ENCODE measurements around the gene RAB36. TPM values are rescaled to one million over a fixed set of nuclear protein-coding genes. Genes with fewer than 3 reads are reported as not detected.
A peak's percentile ranks its signal among the peaks of the same experiment; 100 is the strongest.
"Not testable (repeated sequence)": the region's sequence is repeated elsewhere in the genome, so short reads cannot be mapped to it uniquely, and the experiment has no call there.

The RAB36 gene
- total and polyA plus RNA-seq, 7 experiments from 2014 or later = 0.10 to 1.2 (median 0.40) TPM

GRCh38 chr22:23130697-23131096 lies 14.6 kb upstream of the RAB36 start:
- Histone ChIP-seq H3K27ac (ENCODE audit: low read depth, low read length) (no peak overlapping the region), H3K36me3 (ENCODE audit: control insufficient read depth in 2 of 3, insufficient read depth in 3 of 3, low read length in 3 of 3) (no peaks in the 10 kb centered on the region), H3K9me3 (ENCODE audit: control insufficient read depth in 2 of 3, low read length in 3 of 3) (no peaks in the 10 kb centered on the region), H3K4me1 (ENCODE audit: control insufficient read depth in 2 of 2, insufficient read depth in 2 of 2, low read length in 2 of 2) (peaks cover 0 to 9% of the 10 kb centered on the region in 2 donors), H3K27me3 (ENCODE audit: control insufficient read depth in 2 of 2, insufficient read depth in 2 of 2, low read length in 2 of 2) (no peaks in the 10 kb centered on the region), H3K4me3 (ENCODE audit: low read length) (no peak overlapping the region)
- no peaks in the 10 kb centered on the region for H3K36me3 Mint-ChIP-seq
- peaks cover 0 to 5% (median 0%) of the 10 kb centered on the region in 7 donors for H3K4me1 Mint-ChIP-seq
- DNase-seq = no peak
- H3K27me3 Mint-ChIP-seq = peaks cover 0 to 10% (median 0%) of the 10 kb centered on the region in 5 donors
- CTCF ChIA-PET = interaction anchor here (1.8 to 8.3 kb wide), 2 partner anchors 11 to 171 kb away, joined by 8 to 147 read pairs; no protein-coding TSS in a partner anchor
- POLR2A ChIA-PET = interaction anchor here (1.3 kb wide), 1 partner anchor 11 kb away, joined by 4 read pairs; no protein-coding TSS in a partner anchor
- ATAC-seq = no peak
- peak overlapping the region in 2 of 9 donors; percentile 67 to 70 for H3K27ac Mint-ChIP-seq
- no peak overlapping the region for H3K4me3 Mint-ChIP-seq
- no peaks in the 10 kb centered on the region for H3K9me3 Mint-ChIP-seq
- intact Hi-C loops (cut with micrococcal nuclease) = no loop called here

- intact Hi-C loops (cut with micrococcal nuclease) = no loop called here
- Mint-ChIP-seq H3K4me1 (peaks cover 0 to 7% (median 4%) of the 10 kb centered on the region in 7 donors), H3K9me3 (no peaks in the 10 kb centered on the region), H3K27ac (no peak overlapping the region), H3K36me3 (no peaks in the 10 kb centered on the region), H3K4me3 (no peak overlapping the region), H3K27me3 (peaks cover 0 to 10% (median 0%) of the 10 kb centered on the region in 5 donors)
- ChIA-PET CTCF (interaction anchor here (0.7 to 8.3 kb wide), 5 partner anchors 12 to 381 kb away, joined by 3 to 147 read pairs (median 3); no protein-coding TSS in a partner anchor), POLR2A (interaction anchor here (1.3 kb wide), 1 partner anchor 12 kb away, joined by 4 read pairs; no protein-coding TSS in a partner anchor)
- DNase-seq (no peak), ATAC-seq (no peak)
- Histone ChIP-seq H3K4me3 (ENCODE audit: low read length) (no peak overlapping the region), H3K9me3 (ENCODE audit: control insufficient read depth in 2 of 3, low read length in 3 of 3) (no peaks in the 10 kb centered on the region), H3K27ac (ENCODE audit: low read depth, low read length) (no peak overlapping the region), H3K36me3 (ENCODE audit: control insufficient read depth in 2 of 3, insufficient read depth in 3 of 3, low read length in 3 of 3) (no peaks in the 10 kb centered on the region), H3K4me1 (ENCODE audit: control insufficient read depth in 2 of 2, insufficient read depth in 2 of 2, low read length in 2 of 2) (peaks cover 10 to 20% of the 10 kb centered on the region in 2 donors), H3K27me3 (ENCODE audit: control insufficient read depth in 2 of 2, insufficient read depth in 2 of 2, low read length in 2 of 2) (no peaks in the 10 kb centered on the region)
Observed at GRCh38 chr22:23131931-23132330, 13.3 kb upstream of the RAB36 start.

GRCh38 chr22:23132376-23133091 lies 12.7 kb upstream of the RAB36 start:
- Histone ChIP-seq H3K27me3 (ENCODE audit: control insufficient read depth in 2 of 2, insufficient read depth in 2 of 2, low read length in 2 of 2) (no peaks in the 10 kb centered on the region), H3K9me3 (ENCODE audit: control insufficient read depth in 2 of 3, low read length in 3 of 3) (no peaks in the 10 kb centered on the region), H3K4me1 (ENCODE audit: control insufficient read depth in 2 of 2, insufficient read depth in 2 of 2, low read length in 2 of 2) (peaks cover 16 to 26% of the 10 kb centered on the region in 2 donors), H3K36me3 (ENCODE audit: control insufficient read depth in 2 of 3, insufficient read depth in 3 of 3, low read length in 3 of 3) (no peaks in the 10 kb centered on the region), H3K4me3 (ENCODE audit: low read length) (no peak overlapping the region), H3K27ac (ENCODE audit: low read depth, low read length) (no peak overlapping the region)
- H3K4me3 Mint-ChIP-seq = no peak overlapping the region
- POLR2A ChIA-PET = interaction anchor here (0.7 kb wide), 1 partner anchor 758 kb away, joined by 4 read pairs; no protein-coding TSS in a partner anchor
- peaks cover 0 to 10% (median 0%) of the 10 kb centered on the region in 5 donors for H3K27me3 Mint-ChIP-seq
- no peaks in the 10 kb centered on the region for H3K9me3 Mint-ChIP-seq
- DNase-seq (no peak), ATAC-seq (no peak)
- intact Hi-C loops (cut with micrococcal nuclease) = no loop called here
- peak overlapping the region in 1 of 9 donors; percentile 20 for H3K27ac Mint-ChIP-seq
- H3K36me3 Mint-ChIP-seq = no peaks in the 10 kb centered on the region
- peaks cover 0 to 13% (median 8%) of the 10 kb centered on the region in 7 donors for H3K4me1 Mint-ChIP-seq
- CTCF ChIA-PET = interaction anchor here (0.9 to 8.3 kb wide), 6 partner anchors 13 to 381 kb away, joined by 3 to 147 read pairs (median 3); no protein-coding TSS in a partner anchor

- Mint-ChIP-seq H3K9me3 (no peaks in the 10 kb centered on the region), H3K4me1 (peaks cover 12 to 27% (median 18%) of the 10 kb centered on the region in 7 donors), H3K36me3 (no peaks in the 10 kb centered on the region), H3K4me3 (no peak overlapping the region), H3K27ac (no peak overlapping the region), H3K27me3 (peaks cover 0 to 10% (median 0%) of the 10 kb centered on the region in 5 donors)
- intact Hi-C loops (cut with micrococcal nuclease) = no loop called here
- DNase-seq (no peak), ATAC-seq (no peak)
- Histone ChIP-seq H3K4me1 (ENCODE audit: control insufficient read depth in 2 of 2, insufficient read depth in 2 of 2, low read length in 2 of 2) (peaks cover 30 to 36% of the 10 kb centered on the region in 2 donors), H3K27ac (ENCODE audit: low read depth, low read length) (no peak overlapping the region), H3K27me3 (ENCODE audit: control insufficient read depth in 2 of 2, insufficient read depth in 2 of 2, low read length in 2 of 2) (no peaks in the 10 kb centered on the region), H3K9me3 (ENCODE audit: control insufficient read depth in 2 of 3, low read length in 3 of 3) (no peaks in the 10 kb centered on the region), H3K4me3 (ENCODE audit: low read length) (no peak overlapping the region), H3K36me3 (ENCODE audit: control insufficient read depth in 2 of 3, insufficient read depth in 3 of 3, low read length in 3 of 3) (no peaks in the 10 kb centered on the region)
- ChIA-PET POLR2A (no interaction called here), CTCF (no interaction called here)
Observed at GRCh38 chr22:23133922-23134321, 11.4 kb upstream of the RAB36 start.

- H3K4me3 ChIP-seq (ENCODE audit: low read length); H3K9me3 Mint-ChIP-seq; DNase-seq; intact Hi-C loops (cut with micrococcal nuclease); H3K9me3 ChIP-seq (ENCODE audit: control insufficient read depth in 2 of 3, low read length in 3 of 3); H3K36me3 Mint-ChIP-seq; H3K36me3 ChIP-seq (ENCODE audit: control insufficient read depth in 2 of 3, insufficient read depth in 3 of 3, low read length in 3 of 3); H3K27me3 Mint-ChIP-seq; ATAC-seq; H3K27me3 ChIP-seq (ENCODE audit: control insufficient read depth in 2 of 2, insufficient read depth in 2 of 2, low read length in 2 of 2): not testable (repeated sequence)
- Histone ChIP-seq H3K27ac (ENCODE audit: low read depth, low read length) (peak overlapping the region; percentile 72), H3K4me1 (ENCODE audit: control insufficient read depth in 2 of 2, insufficient read depth in 2 of 2, low read length in 2 of 2) (peaks cover 45 to 57% of the 10 kb centered on the region in 2 donors)
- POLR2A ChIA-PET = interaction anchor here (1.4 kb wide), 1 partner anchor 12 kb away, joined by 4 read pairs; no protein-coding TSS in a partner anchor
- H3K4me1 Mint-ChIP-seq = peaks cover 16 to 45% (median 41%) of the 10 kb centered on the region in 7 donors
- peak overlapping the region in 3 of 10 donors; percentile 39 to 83 (median 78) for H3K4me3 Mint-ChIP-seq
- CTCF ChIA-PET = interaction anchor here (1.1 to 2.2 kb wide), 2 partner anchors 18 to 178 kb away, joined by 3 to 11 read pairs; no protein-coding TSS in a partner anchor
- H3K27ac Mint-ChIP-seq = peak overlapping the region in 8 of 9 donors; percentile 79 to 98 (median 95)
Observed at GRCh38 chr22:23136991-23137390, 8.3 kb upstream of the RAB36 start.

GRCh38 chr22:23137468-23137867 lies 7.8 kb upstream of the RAB36 start:
- Histone ChIP-seq H3K27ac (ENCODE audit: low read depth, low read length) (peak overlapping the region; percentile 72), H3K27me3 (ENCODE audit: control insufficient read depth in 2 of 2, insufficient read depth in 2 of 2, low read length in 2 of 2) (no peaks in the 10 kb centered on the region), H3K36me3 (ENCODE audit: control insufficient read depth in 2 of 3, insufficient read depth in 3 of 3, low read length in 3 of 3) (no peaks in the 10 kb centered on the region), H3K9me3 (ENCODE audit: control insufficient read depth in 2 of 3, low read length in 3 of 3) (no peaks in the 10 kb centered on the region), H3K4me1 (ENCODE audit: control insufficient read depth in 2 of 2, insufficient read depth in 2 of 2, low read length in 2 of 2) (peaks cover 48 to 62% of the 10 kb centered on the region in 2 donors), H3K4me3 (ENCODE audit: low read length) (peak overlapping the region; percentile 20)
- H3K27me3 Mint-ChIP-seq = peaks cover 0 to 5% (median 0%) of the 10 kb centered on the region in 5 donors
- H3K27ac Mint-ChIP-seq = peak overlapping the region; percentile 91 to 99 (median 96)
- peak overlapping the region in 8 of 10 donors; percentile 62 to 83 (median 74) for H3K4me3 Mint-ChIP-seq
- DNase-seq (no peak), ATAC-seq (no peak)
- H3K9me3 Mint-ChIP-seq = no peaks in the 10 kb centered on the region
- CTCF ChIA-PET = interaction anchor here (1.1 to 2.2 kb wide), 3 partner anchors 18 to 183 kb away, joined by 3 to 11 read pairs (median 4); no protein-coding TSS in a partner anchor
- POLR2A ChIA-PET = interaction anchor here (1.4 kb wide), 2 partner anchors 12 to 18 kb away, joined by 4 read pairs; no protein-coding TSS in a partner anchor
- peaks cover 20 to 50% (median 46%) of the 10 kb centered on the region in 7 donors for H3K4me1 Mint-ChIP-seq
- no peaks in the 10 kb centered on the region for H3K36me3 Mint-ChIP-seq
- intact Hi-C loops (cut with micrococcal nuclease) = no loop called here
